Right lobe of liver (tissue), 6 donors: ENCODE measurements around the gene PRR15L. TPM values are rescaled to one million over a fixed set of nuclear protein-coding genes. Genes with fewer than 3 reads are reported as not detected.
A peak's percentile ranks its signal among the peaks of the same experiment; 100 is the strongest.

Experiments used
- ATAC-seq, 4 donors: fragments of 200-7000 bp; cut with Tn5 transposase; one replicate each; pipeline ENCODE4 v1.9.1; 2020; ENCODE audit warnings: mild to moderate bottlenecking in 4 of 4, moderate library complexity in 4 of 4
- DNase-seq, 3 donors: peaks; one replicate each; pipeline ENCODE4 v3.0.0-alpha.2; 2020
- H3K27ac ChIP-seq, 3 donors: fragments of 200-600 bp; one replicate each; pipeline ENCODE4 v1.8.0; 2022
- H3K27me3 ChIP-seq, 2 donors: fragments of 200-600 bp; one replicate each; pipeline ENCODE4 v1.8.0; 2022
- H3K36me3 ChIP-seq, 4 donors: fragments of 200-600 bp; sonication (generic) in 1 of 4; one replicate each; pipeline versions ENCODE4 v1.5.1 to v1.8.0; 2017 to 2022; ENCODE audit warnings: control low read depth in 1 of 4
- H3K4me1 ChIP-seq, 4 donors: fragments of 200-600 bp; sonication (generic) in 1 of 4; one replicate each; pipeline versions ENCODE4 v1.5.1 to v1.8.0; 2017 to 2022; ENCODE audit warnings: control low read depth in 1 of 4
- H3K4me3 ChIP-seq, 3 donors: fragments of 200-600 bp; one replicate each; pipeline ENCODE4 v1.8.0; 2022
- H3K9me3 ChIP-seq, 4 donors: fragments of 200-600 bp; sonication (generic) in 1 of 4; one replicate each; pipeline versions ENCODE4 v1.5.1 to v1.8.0; 2017 to 2022; ENCODE audit warnings: control low read depth in 1 of 4
- POLR2A ChIP-seq: fragments of 450-650 bp; IDR thresholded peaks from one replicate; pipeline ENCODE4 v1.6.1; 2017; ENCODE audit warnings: antibody characterized with exemption, mild to moderate bottlenecking
- WGBS: methylation state at CpG from one replicate; pipeline ENCODE4 v1.1.6; 2018; ENCODE audit warnings: low coverage, low lambda C conversion rate; ENCODE audit not compliant: insufficient coverage; ENCODE audit errors: missing lambda C conversion rate; 5-methylcytosine and 5-hydroxymethylcytosine counted together
- intact Hi-C, 2 donors: fragments of 100-400 bp; cut with DNase I; formaldehyde crosslinking; loops; one replicate each; pipeline versions ENCODE4 v1.11.2 to v1.14.1; 2022
- total RNA-seq, 6 experiments: library from RNA; depleted of rRNA in 2 of 6; stranded (reverse); fragments of >200 nt in 2 of 6; fragmentation: NEBNext Ultra II Directional in 3 of 6; extraction: Animal tissue kit (Norgen Biotek cat#: 25700) in 3 of 6; gene quantifications; one replicate each; pipeline versions ENCODE4 v1.1.0 to v1.2.4, GENCODE V29; 2016 to 2023
- TF ChIP-seq, protein P1 (sequence below), 4 donors: fragments of 200-600 bp in 3 of 4; fragments of 450-650 bp in 1 of 4; IDR thresholded peaks; one replicate each; pipeline versions ENCODE4 v1.5.1 to v1.8.0; 2016 to 2022; ENCODE audit warnings: antibody characterized with exemption in 4 of 4, mild to moderate bottlenecking in 2 of 4
- donor health status: DM: no; HTN: yes; CAD: no.
- donor health status: DM: no; HTN: no; CAD: no.
- donor health status: DM: no; HTN: no; CAD: no.
- donor health status: DM: no; HTN: yes; CAD: no.
- donor health status: DM: no; HTN: yes; CAD: no.

PRR15L gene
- total RNA-seq, 6 experiments from 2014 or later = 0.19 to 1.1 (median 0.47) TPM

- Histone ChIP-seq H3K27me3 (no peaks in the 10 kb centered on the region), H3K4me1 (peaks cover 2 to 86% (median 38%) of the 10 kb centered on the region in 4 donors), H3K27ac (peak overlapping the region; percentile 61 to 98 (median 86)), H3K9me3 (no peaks in the 10 kb centered on the region), H3K36me3 (peaks cover 0 to 5% (median 0%) of the 10 kb centered on the region in 4 donors), H3K4me3 (no peak overlapping the region)
- intact Hi-C loops = no loop called here
- TF ChIP-seq, protein P1, sequence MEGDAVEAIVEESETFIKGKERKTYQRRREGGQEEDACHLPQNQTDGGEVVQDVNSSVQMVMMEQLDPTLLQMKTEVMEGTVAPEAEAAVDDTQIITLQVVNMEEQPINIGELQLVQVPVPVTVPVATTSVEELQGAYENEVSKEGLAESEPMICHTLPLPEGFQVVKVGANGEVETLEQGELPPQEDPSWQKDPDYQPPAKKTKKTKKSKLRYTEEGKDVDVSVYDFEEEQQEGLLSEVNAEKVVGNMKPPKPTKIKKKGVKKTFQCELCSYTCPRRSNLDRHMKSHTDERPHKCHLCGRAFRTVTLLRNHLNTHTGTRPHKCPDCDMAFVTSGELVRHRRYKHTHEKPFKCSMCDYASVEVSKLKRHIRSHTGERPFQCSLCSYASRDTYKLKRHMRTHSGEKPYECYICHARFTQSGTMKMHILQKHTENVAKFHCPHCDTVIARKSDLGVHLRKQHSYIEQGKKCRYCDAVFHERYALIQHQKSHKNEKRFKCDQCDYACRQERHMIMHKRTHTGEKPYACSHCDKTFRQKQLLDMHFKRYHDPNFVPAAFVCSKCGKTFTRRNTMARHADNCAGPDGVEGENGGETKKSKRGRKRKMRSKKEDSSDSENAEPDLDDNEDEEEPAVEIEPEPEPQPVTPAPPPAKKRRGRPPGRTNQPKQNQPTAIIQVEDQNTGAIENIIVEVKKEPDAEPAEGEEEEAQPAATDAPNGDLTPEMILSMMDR (IDR thresholded peaks at IDR 0.05) = no peak
- no peak for TF ChIP-seq POLR2A
- no peak for DNase-seq
- no CpG with 5 or more reads among the region's 6 CpGs for WGBS
- no peak for ATAC-seq
Observed at GRCh38 chr17:47946516-47946915, 11.2 kb downstream of the PRR15L start.

DNA sequence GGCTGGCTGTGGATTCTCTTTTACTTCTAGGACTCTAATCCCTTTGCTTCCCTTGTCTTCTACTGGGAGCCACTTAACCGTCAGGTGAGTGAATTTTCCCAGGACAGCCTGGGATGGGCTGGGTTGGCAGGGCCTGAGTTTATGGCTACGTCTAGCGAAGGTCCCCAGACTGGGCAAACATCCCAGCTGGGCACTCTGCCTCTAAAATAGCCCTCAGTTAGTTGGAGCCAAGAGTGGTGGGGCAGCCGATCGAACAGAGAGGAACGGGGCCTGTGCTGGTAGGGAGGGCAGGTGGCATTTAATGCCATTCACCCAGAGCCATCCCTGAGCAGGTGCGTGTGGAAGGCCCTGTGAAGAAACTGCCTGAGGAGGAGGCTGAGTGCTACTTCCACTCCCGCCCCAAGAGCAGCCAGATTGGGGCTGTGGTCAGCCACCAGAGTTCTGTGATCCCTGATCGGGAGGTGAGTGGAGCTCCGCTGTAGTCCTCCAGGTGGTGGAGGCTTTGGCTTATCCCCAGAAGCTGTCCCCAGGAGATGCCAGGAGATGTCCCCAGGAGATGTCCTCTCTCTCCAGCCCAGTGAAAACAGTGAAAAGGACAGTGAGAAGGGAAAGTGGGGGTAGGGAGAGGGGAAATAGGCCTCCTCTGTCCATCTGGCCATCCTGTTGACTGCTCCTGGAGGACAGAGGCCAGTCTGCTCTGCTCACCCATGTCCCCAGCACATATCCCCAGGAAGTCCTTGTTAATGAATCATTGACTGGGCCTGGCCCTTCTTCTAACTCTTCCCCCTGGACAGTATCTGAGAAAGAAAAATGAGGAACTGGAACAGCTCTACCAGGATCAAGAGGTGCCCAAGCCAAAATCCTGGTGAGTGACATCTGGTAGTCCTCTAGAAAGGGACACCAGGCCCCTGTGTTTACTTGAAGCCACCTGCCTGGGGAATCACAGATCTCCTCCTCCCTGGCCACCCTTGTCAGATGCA is 11.9 kb downstream of the PRR15L start:
- TF ChIP-seq POLR2A = peak; percentile 59
- TF ChIP-seq, protein P1 (IDR thresholded peaks at IDR 0.05) = peak in 1 of 4 donors; percentile 2
- Histone ChIP-seq H3K4me3 (no peak overlapping the region), H3K27me3 (no peaks in the 10 kb centered on the region), H3K36me3 (peaks cover 0 to 5% (median 0%) of the 10 kb centered on the region in 4 donors), H3K27ac (peak overlapping the region; percentile 61 to 98 (median 86)), H3K9me3 (no peaks in the 10 kb centered on the region), H3K4me1 (peaks cover 2 to 81% (median 35%) of the 10 kb centered on the region in 4 donors)
- WGBS = 42% methylated on average over 10 of the region's 10 CpGs
- intact Hi-C loops = no loop called here
- peak; percentile 6 to 32 (median 8) for ATAC-seq
- DNase-seq = peak; percentile 72 to 92 (median 86)

- Histone ChIP-seq H3K27ac (peak overlapping the region; percentile 61 to 98 (median 86)), H3K4me3 (no peak overlapping the region), H3K27me3 (no peaks in the 10 kb centered on the region), H3K4me1 (peaks cover 2 to 77% (median 33%) of the 10 kb centered on the region in 4 donors), H3K9me3 (no peaks in the 10 kb centered on the region), H3K36me3 (peaks cover 0 to 5% (median 0%) of the 10 kb centered on the region in 4 donors)
- intact Hi-C loops = no loop called here
- DNase-seq = no peak
- no peak for TF ChIP-seq POLR2A
- TF ChIP-seq, protein P1 (IDR thresholded peaks at IDR 0.05) = no peak
- no peak for ATAC-seq
- 35% methylated on average over 8 of the region's 8 CpGs for WGBS
Observed at GRCh38 chr17:47945080-47945479, 12.6 kb downstream of the PRR15L start.

GRCh38 chr17:47942568-47942967 is 15.1 kb downstream of the PRR15L start:
- TF ChIP-seq POLR2A = no peak
- TF ChIP-seq, protein P1 (IDR thresholded peaks at IDR 0.05) = no peak
- WGBS = 34% methylated on average over 6 of the region's 6 CpGs
- intact Hi-C loops = no loop called here
- H3K9me3 ChIP-seq = no peaks in the 10 kb centered on the region
- H3K36me3 ChIP-seq = peaks cover 0 to 5% (median 0%) of the 10 kb centered on the region in 4 donors
- no peaks in the 10 kb centered on the region for H3K27me3 ChIP-seq
- DNase-seq (no peak), ATAC-seq (no peak)
- peak overlapping the region; percentile 97 to 99 (median 98) for H3K27ac ChIP-seq
- peaks cover 2 to 55% (median 22%) of the 10 kb centered on the region in 4 donors for H3K4me1 ChIP-seq
- peak overlapping the region; percentile 75 to 97 (median 86) for H3K4me3 ChIP-seq
